ENCODE results near the gene LYRM7. TPM values are rescaled to one million over a fixed set of nuclear protein-coding genes. Genes with fewer than 3 reads are reported as not detected.
A peak's percentile ranks its signal among the peaks of the same experiment; 100 is the strongest.

Gene LYRM7
- total RNA-seq, 1 donor from 2014 or later, result 6.6 TPM

- TF ChIP-seq CTCF (IDR thresholded peaks at IDR 0.05; ENCODE audit: insufficient read depth, low read length, severe bottlenecking), result no peak
- DNase-seq (ENCODE audit: low read depth) (no peak), FAIRE-seq (no peak)
- Histone ChIP-seq H3K36me3 (ENCODE audit: control insufficient read depth, insufficient read depth, low read length) (no peaks in the 10 kb centered on the region), H3K4me3 (ENCODE audit: low read depth, low read length) (no peak overlapping the region), H3K27me3 (ENCODE audit: control insufficient read depth, insufficient read depth, low read length) (no peaks in the 10 kb centered on the region)
Measured at GRCh38 chr5:131226899-131227298, 56.2 kb downstream of the LYRM7 start.

GRCh38 chr5:131228646-131229045 is 57.9 kb downstream of the LYRM7 start:
- no peak overlapping the region for H3K4me3 ChIP-seq (ENCODE audit: low read depth, low read length)
- TF ChIP-seq CTCF (IDR thresholded peaks at IDR 0.05; ENCODE audit: insufficient read depth, low read length, severe bottlenecking), result no peak
- no peak for DNase-seq (ENCODE audit: low read depth)
- no peaks in the 10 kb centered on the region for H3K27me3 ChIP-seq (ENCODE audit: control insufficient read depth, insufficient read depth, low read length)
- FAIRE-seq, result no peak
- H3K36me3 ChIP-seq (ENCODE audit: control insufficient read depth, insufficient read depth, low read length), result no peaks in the 10 kb centered on the region

- no peak for DNase-seq (ENCODE audit: low read depth)
- H3K4me3 ChIP-seq (ENCODE audit: low read depth, low read length), result no peak overlapping the region
- no peaks in the 10 kb centered on the region for H3K36me3 ChIP-seq (ENCODE audit: control insufficient read depth, insufficient read depth, low read length)
- H3K27me3 ChIP-seq (ENCODE audit: control insufficient read depth, insufficient read depth, low read length), result no peaks in the 10 kb centered on the region
- TF ChIP-seq CTCF (IDR thresholded peaks at IDR 0.05; ENCODE audit: insufficient read depth, low read length, severe bottlenecking), result no peak
- no peak for FAIRE-seq
Measured at GRCh38 chr5:131229623-131230022, 58.9 kb downstream of the LYRM7 start.

GRCh38 chr5:131230406-131230805 is 59.7 kb downstream of the LYRM7 start:
- no peak for TF ChIP-seq CTCF (IDR thresholded peaks at IDR 0.05; ENCODE audit: insufficient read depth, low read length, severe bottlenecking)
- H3K36me3 ChIP-seq (ENCODE audit: control insufficient read depth, insufficient read depth, low read length), result no peaks in the 10 kb centered on the region
- DNase-seq (ENCODE audit: low read depth) (no peak), FAIRE-seq (no peak)
- no peaks in the 10 kb centered on the region for H3K27me3 ChIP-seq (ENCODE audit: control insufficient read depth, insufficient read depth, low read length)
- H3K4me3 ChIP-seq (ENCODE audit: low read depth, low read length), result no peak overlapping the region

GRCh38 chr5:131239686-131240085 is 68.9 kb downstream of the LYRM7 start:
- FAIRE-seq (no peak), DNase-seq (ENCODE audit: low read depth) (no peak)
- Histone ChIP-seq H3K27me3 (ENCODE audit: control insufficient read depth, insufficient read depth, low read length) (no peaks in the 10 kb centered on the region), H3K4me3 (ENCODE audit: low read depth, low read length) (no peak overlapping the region), H3K36me3 (ENCODE audit: control insufficient read depth, insufficient read depth, low read length) (no peaks in the 10 kb centered on the region)
- no peak for TF ChIP-seq CTCF (IDR thresholded peaks at IDR 0.05; ENCODE audit: insufficient read depth, low read length, severe bottlenecking)

- Histone ChIP-seq H3K27me3 (ENCODE audit: control insufficient read depth, insufficient read depth, low read length) (no peaks in the 10 kb centered on the region), H3K36me3 (ENCODE audit: control insufficient read depth, insufficient read depth, low read length) (no peaks in the 10 kb centered on the region), H3K4me3 (ENCODE audit: low read depth, low read length) (no peak overlapping the region)
- TF ChIP-seq CTCF (IDR thresholded peaks at IDR 0.05; ENCODE audit: insufficient read depth, low read length, severe bottlenecking), result no peak
- FAIRE-seq (no peak), DNase-seq (ENCODE audit: low read depth) (peak; percentile 91)
Measured at GRCh38 chr5:131242728-131243255, 72.0 kb downstream of the LYRM7 start.
